ENCODE results near the gene CHRNA4.

DNA sequence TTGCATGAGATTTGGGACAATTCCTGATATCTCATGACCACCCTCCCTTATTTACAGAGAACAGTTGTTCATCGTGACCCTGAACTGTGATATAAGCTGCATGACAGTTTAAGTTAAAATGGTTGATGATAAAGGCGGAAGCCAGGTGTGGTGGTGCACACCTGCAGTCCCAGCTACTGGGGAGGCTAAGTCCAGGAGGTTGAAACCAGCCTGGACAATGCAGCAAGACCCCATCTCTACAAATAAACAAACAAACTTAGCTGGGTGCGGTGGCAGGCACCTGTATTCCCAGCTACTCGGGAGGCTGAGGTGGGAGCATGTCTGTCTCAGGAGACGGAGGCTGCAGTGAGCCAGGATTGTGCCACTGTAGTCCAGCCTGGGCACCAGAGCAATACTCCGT lies 44.1 kb downstream of the CHRNA4 start:
- TF ChIP-seq, protein P1, sequence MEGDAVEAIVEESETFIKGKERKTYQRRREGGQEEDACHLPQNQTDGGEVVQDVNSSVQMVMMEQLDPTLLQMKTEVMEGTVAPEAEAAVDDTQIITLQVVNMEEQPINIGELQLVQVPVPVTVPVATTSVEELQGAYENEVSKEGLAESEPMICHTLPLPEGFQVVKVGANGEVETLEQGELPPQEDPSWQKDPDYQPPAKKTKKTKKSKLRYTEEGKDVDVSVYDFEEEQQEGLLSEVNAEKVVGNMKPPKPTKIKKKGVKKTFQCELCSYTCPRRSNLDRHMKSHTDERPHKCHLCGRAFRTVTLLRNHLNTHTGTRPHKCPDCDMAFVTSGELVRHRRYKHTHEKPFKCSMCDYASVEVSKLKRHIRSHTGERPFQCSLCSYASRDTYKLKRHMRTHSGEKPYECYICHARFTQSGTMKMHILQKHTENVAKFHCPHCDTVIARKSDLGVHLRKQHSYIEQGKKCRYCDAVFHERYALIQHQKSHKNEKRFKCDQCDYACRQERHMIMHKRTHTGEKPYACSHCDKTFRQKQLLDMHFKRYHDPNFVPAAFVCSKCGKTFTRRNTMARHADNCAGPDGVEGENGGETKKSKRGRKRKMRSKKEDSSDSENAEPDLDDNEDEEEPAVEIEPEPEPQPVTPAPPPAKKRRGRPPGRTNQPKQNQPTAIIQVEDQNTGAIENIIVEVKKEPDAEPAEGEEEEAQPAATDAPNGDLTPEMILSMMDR (IDR thresholded peaks at IDR 0.05), result no peak
- TF ChIP-seq POLR2A (IDR thresholded peaks at IDR 0.05), result no peak

Measured in testis (tissue), 2 donors.